ENCODE results near the gene GBF1. TPM values are rescaled to one million over a fixed set of nuclear protein-coding genes. Genes with fewer than 3 reads are reported as not detected.

Gene GBF1
- polyA plus RNA-seq, 3 donors: 4.2 to 17.4 (median 11.9) TPM

GRCh38 chr10:102384606-102385429, 139.5 kb downstream of the GBF1 start:
- no peak overlapping the region for H3K4me2 ChIP-seq (replicated peaks; ENCODE audit: extremely low read depth, low read length, poor library complexity, severe bottlenecking)
- TF ChIP-seq, protein P1, sequence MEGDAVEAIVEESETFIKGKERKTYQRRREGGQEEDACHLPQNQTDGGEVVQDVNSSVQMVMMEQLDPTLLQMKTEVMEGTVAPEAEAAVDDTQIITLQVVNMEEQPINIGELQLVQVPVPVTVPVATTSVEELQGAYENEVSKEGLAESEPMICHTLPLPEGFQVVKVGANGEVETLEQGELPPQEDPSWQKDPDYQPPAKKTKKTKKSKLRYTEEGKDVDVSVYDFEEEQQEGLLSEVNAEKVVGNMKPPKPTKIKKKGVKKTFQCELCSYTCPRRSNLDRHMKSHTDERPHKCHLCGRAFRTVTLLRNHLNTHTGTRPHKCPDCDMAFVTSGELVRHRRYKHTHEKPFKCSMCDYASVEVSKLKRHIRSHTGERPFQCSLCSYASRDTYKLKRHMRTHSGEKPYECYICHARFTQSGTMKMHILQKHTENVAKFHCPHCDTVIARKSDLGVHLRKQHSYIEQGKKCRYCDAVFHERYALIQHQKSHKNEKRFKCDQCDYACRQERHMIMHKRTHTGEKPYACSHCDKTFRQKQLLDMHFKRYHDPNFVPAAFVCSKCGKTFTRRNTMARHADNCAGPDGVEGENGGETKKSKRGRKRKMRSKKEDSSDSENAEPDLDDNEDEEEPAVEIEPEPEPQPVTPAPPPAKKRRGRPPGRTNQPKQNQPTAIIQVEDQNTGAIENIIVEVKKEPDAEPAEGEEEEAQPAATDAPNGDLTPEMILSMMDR (IDR thresholded peaks at IDR 0.05): no peak
- peaks cover 31 to 34% of the 10 kb centered on the region in 2 donors for H3K36me3 ChIP-seq (replicated peaks in 1 of 2; ENCODE audit: control insufficient read depth in 1 of 2, insufficient read depth in 2 of 2, low read length in 2 of 2)
- Mint-ChIP-seq H3K4me3 (peak overlapping the region in 1 of 2 donors; percentile 39), H3K36me3 (peaks cover 27 to 33% of the 10 kb centered on the region in 2 donors), H3K27ac (peak overlapping the region in 3 of 7 donors; percentile 40 to 74 (median 63)), H3K9me3 (no peaks in the 10 kb centered on the region), H3K27me3 (ENCODE audit: low read depth in 3 of 3) (peaks cover 2 to 8% (median 3%) of the 10 kb centered on the region in 3 donors), H3K4me1 (peaks cover 12% of the 10 kb centered on the region)
- H3K27ac ChIP-seq (ENCODE audit: low read depth in 1 of 2, low read length in 2 of 2): peak overlapping the region in 1 of 2 donors; percentile 12
- H2AFZ ChIP-seq (ENCODE audit: insufficient read depth, low read depth, low read length, poor library complexity, severe bottlenecking): no peak overlapping the region
- H3K9me3 ChIP-seq (replicated peaks in 1 of 2; ENCODE audit: control insufficient read depth in 1 of 2, insufficient read depth in 1 of 2, low read length in 2 of 2): no peaks in the 10 kb centered on the region
- DNase-seq: peak in 2 of 3 donors; percentile 18 to 29
- H4K20me1 ChIP-seq (ENCODE audit: insufficient read depth, low read length): no peaks in the 10 kb centered on the region
- peaks cover 0 to 4% of the 10 kb centered on the region in 2 donors for H3K27me3 ChIP-seq (ENCODE audit: control insufficient read depth in 2 of 2, insufficient read depth in 2 of 2, low read length in 2 of 2)
- intact Hi-C loops (cut with micrococcal nuclease): no loop called here
- whole genome bisulfite sequencing (ENCODE audit: insufficient coverage): 67% methylated on average over 2 of the region's 4 CpGs
- no peak overlapping the region for H3K4me3 ChIP-seq (replicated peaks in 1 of 3; ENCODE audit: low read depth in 2 of 3, low read length in 3 of 3)
- no peaks in the 10 kb centered on the region for H3K79me2 ChIP-seq (ENCODE audit: insufficient read depth, low read length)
- no peak overlapping the region for H3K9ac ChIP-seq (ENCODE audit: insufficient read depth, low read length, poor library complexity, severe bottlenecking)
- H3K4me1 ChIP-seq (ENCODE audit: control insufficient read depth in 1 of 2, insufficient read depth in 2 of 2, low read length in 2 of 2): peaks cover 10 to 11% of the 10 kb centered on the region in 2 donors

GRCh38 chr10:102389894-102390293, 144.6 kb downstream of the GBF1 start:
- Histone ChIP-seq H3K4me1 (ENCODE audit: control insufficient read depth in 1 of 2, insufficient read depth in 2 of 2, low read length in 2 of 2) (peaks cover 14 to 16% of the 10 kb centered on the region in 2 donors), H3K9me3 (replicated peaks in 1 of 2; ENCODE audit: control insufficient read depth in 1 of 2, insufficient read depth in 1 of 2, low read length in 2 of 2) (no peaks in the 10 kb centered on the region), H3K36me3 (replicated peaks in 1 of 2; ENCODE audit: control insufficient read depth in 1 of 2, insufficient read depth in 2 of 2, low read length in 2 of 2) (no peaks in the 10 kb centered on the region), H2AFZ (ENCODE audit: insufficient read depth, low read depth, low read length, poor library complexity, severe bottlenecking) (no peak overlapping the region), H3K79me2 (ENCODE audit: insufficient read depth, low read length) (peaks cover 4% of the 10 kb centered on the region), H4K20me1 (ENCODE audit: insufficient read depth, low read length) (peaks cover 5% of the 10 kb centered on the region), H3K9ac (ENCODE audit: insufficient read depth, low read length, poor library complexity, severe bottlenecking) (no peak overlapping the region), H3K27ac (ENCODE audit: low read depth in 1 of 2, low read length in 2 of 2) (no peak overlapping the region), H3K4me3 (replicated peaks in 1 of 3; ENCODE audit: low read depth in 2 of 3, low read length in 3 of 3) (no peak overlapping the region), H3K27me3 (ENCODE audit: control insufficient read depth in 2 of 2, insufficient read depth in 2 of 2, low read length in 2 of 2) (peaks cover 0 to 17% of the 10 kb centered on the region in 2 donors), H3K4me2 (replicated peaks; ENCODE audit: extremely low read depth, low read length, poor library complexity, severe bottlenecking) (no peak overlapping the region)
- TF ChIP-seq, protein P1 (IDR thresholded peaks at IDR 0.05): no peak
- no peak for DNase-seq
- WGBS (ENCODE audit: insufficient coverage): no CpG with 5 or more reads among the region's 3 CpGs
- peaks cover 12 to 25% (median 24%) of the 10 kb centered on the region in 3 donors for H3K27me3 Mint-ChIP-seq (ENCODE audit: low read depth in 3 of 3)
- H3K9me3 Mint-ChIP-seq: no peaks in the 10 kb centered on the region
- peaks cover 0 to 2% of the 10 kb centered on the region in 2 donors for H3K36me3 Mint-ChIP-seq
- H3K4me3 Mint-ChIP-seq: peak overlapping the region in 1 of 2 donors; percentile 40
- peaks cover 19% of the 10 kb centered on the region for H3K4me1 Mint-ChIP-seq
- intact Hi-C loops (cut with micrococcal nuclease): loop anchor here (5.0 to 10.0 kb wide), 3 partner anchors 85 to 195 kb away; no protein-coding TSS in a partner anchor
- H3K27ac Mint-ChIP-seq: no peak overlapping the region

Data from CD14-positive monocyte (primary cell).